GM12865 (cell line): Measurements from ENCODE around the gene ZBTB26.

Source experiments
- DNase-seq: peaks from one replicate; pipeline ENCODE4 v3.0.0; 2010; ENCODE audit warnings: low read depth
- H3K4me3 ChIP-seq: 2 replicates; pipeline ENCODE4 v1.5.1; 2011; ENCODE audit warnings: mild to moderate bottlenecking, low read depth, low read length, control low read depth
- TF ChIP-seq, protein P1 (sequence below): IDR thresholded peaks from 2 replicates; pipeline ENCODE4 v1.5.1; 2011; ENCODE audit warnings: low read length, control low read depth, low read depth, inconsistent platforms; ENCODE audit not compliant: insufficient read depth; ENCODE audit errors: missing control alignments

The ZBTB26 gene

GRCh38 chr9:122951056-122951455 is 19.7 kb upstream of the ZBTB26 start:
- DNase-seq = no peak
- TF ChIP-seq, protein P1, sequence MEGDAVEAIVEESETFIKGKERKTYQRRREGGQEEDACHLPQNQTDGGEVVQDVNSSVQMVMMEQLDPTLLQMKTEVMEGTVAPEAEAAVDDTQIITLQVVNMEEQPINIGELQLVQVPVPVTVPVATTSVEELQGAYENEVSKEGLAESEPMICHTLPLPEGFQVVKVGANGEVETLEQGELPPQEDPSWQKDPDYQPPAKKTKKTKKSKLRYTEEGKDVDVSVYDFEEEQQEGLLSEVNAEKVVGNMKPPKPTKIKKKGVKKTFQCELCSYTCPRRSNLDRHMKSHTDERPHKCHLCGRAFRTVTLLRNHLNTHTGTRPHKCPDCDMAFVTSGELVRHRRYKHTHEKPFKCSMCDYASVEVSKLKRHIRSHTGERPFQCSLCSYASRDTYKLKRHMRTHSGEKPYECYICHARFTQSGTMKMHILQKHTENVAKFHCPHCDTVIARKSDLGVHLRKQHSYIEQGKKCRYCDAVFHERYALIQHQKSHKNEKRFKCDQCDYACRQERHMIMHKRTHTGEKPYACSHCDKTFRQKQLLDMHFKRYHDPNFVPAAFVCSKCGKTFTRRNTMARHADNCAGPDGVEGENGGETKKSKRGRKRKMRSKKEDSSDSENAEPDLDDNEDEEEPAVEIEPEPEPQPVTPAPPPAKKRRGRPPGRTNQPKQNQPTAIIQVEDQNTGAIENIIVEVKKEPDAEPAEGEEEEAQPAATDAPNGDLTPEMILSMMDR = no peak

GRCh38 chr9:122950263-122950662 is 19.0 kb upstream of the ZBTB26 start:
- H3K4me3 ChIP-seq = no peak overlapping the region
- TF ChIP-seq, protein P1 = no peak
- DNase-seq = no peak

More at GRCh38 chr9:122951056-122951455, 19.7 kb upstream of the ZBTB26 start:
- no peak overlapping the region for H3K4me3 ChIP-seq

DNA sequence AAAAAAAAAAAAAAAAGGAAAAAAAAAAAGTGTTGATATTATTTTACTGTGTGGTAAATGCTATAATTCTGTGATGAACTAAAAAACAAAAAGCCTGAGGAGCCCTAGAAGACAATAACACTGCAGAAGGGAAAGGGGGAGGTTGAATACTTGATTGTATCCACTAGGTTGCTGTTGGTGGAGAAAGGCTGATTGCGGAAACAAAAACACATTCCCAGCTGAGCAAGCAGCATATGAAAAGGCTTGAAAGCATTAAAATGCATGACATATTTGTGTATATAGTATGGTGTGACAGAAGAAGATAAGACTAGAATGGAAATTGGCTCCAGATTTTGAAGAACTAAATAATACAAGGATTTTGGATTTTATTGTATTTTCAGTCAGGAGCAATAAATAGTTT is 18.4 kb upstream of the ZBTB26 start:
- TF ChIP-seq, protein P1 = no peak
- DNase-seq = no peak
- no peak overlapping the region for H3K4me3 ChIP-seq

- no peak overlapping the region for H3K4me3 ChIP-seq
- DNase-seq = peak; percentile 46
- TF ChIP-seq, protein P1 = no peak
Measured at GRCh38 chr9:122948313-122948712, 17.0 kb upstream of the ZBTB26 start.

GRCh38 chr9:122946461-122947005 is 15.2 kb upstream of the ZBTB26 start:
- TF ChIP-seq, protein P1 = no peak

GRCh38 chr9:122944960-122945888 is 13.9 kb upstream of the ZBTB26 start:
- TF ChIP-seq, protein P1 = no peak
- H3K4me3 ChIP-seq = no peak overlapping the region
- no peak for DNase-seq

More at GRCh38 chr9:122946461-122947005, 15.2 kb upstream of the ZBTB26 start:
- DNase-seq = no peak
- no peak overlapping the region for H3K4me3 ChIP-seq
